ENCODE data around the gene SYTL1. TPM values are rescaled to one million over a fixed set of nuclear protein-coding genes. Genes with fewer than 3 reads are reported as not detected.

SYTL1 gene
- total and polyA plus RNA-seq, 9 of the 15 experiments (the other 6 are each of a cell fraction or from before 2014, with no cell fraction given): 0.04 to 9.3 (median 1.7) TPM

DNA sequence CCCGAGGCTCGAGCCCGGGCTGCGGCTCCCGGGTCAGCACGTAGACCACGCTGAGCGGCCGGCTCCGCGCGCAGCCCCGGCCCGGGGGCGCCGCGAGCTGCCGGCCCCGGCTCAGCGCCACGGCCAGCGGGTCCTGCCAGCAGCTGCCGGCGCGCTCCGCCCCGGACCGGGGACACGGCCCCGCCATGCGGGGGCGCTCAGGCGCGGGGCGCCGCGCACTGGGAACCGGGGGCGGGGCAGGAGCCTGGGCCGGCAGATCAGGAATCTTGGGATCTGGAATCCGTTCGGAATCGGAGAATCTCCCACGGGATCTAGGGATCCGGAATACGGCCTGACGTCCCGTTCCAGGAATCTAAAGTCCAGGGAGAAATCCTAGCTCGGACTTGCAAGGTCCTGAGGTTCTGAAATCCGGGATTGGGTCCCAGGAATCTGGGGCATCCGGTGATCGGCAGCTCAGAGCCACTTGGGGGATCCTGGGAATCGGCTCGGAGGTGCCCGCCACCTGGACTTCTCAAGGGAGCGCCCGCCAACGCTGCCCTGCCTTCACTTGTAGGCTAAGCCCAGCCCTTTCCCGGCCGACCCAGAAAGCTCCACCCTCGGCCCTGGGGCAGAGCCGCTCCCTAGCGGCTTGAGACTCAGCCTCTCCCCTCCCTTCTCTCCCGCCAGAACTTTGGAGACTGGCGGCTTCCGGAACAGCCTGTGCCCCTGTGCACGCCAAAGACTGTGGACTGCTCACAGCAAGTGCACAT lies 24.8 kb downstream of the SYTL1 start, which contains the start of gene MAP3K6 (continued):
- TF ChIP-seq DIDO1 (tag; IDR thresholded peaks at IDR 0.05; ENCODE audit: low read depth): no peak
- TF ChIP-seq MLLT1 (IDR thresholded peaks at IDR 0.05): no peak
- TF ChIP-seq, protein P1, sequence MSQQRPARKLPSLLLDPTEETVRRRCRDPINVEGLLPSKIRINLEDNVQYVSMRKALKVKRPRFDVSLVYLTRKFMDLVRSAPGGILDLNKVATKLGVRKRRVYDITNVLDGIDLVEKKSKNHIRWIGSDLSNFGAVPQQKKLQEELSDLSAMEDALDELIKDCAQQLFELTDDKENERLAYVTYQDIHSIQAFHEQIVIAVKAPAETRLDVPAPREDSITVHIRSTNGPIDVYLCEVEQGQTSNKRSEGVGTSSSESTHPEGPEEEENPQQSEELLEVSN (IDR thresholded peaks at IDR 0.05; ENCODE audit: borderline replicate concordance in 1 of 2, extremely low read depth in 1 of 2, insufficient read depth in 1 of 2, insufficient read length in 1 of 2, low read depth in 1 of 2, low read length in 1 of 2, poor library complexity in 1 of 2, severe bottlenecking in 1 of 2): peak; percentile 49 to 72
- TF ChIP-seq TFAP4 (CRISPR knock-in tag; IDR thresholded peaks at IDR 0.05; ENCODE audit: borderline replicate concordance): peak; percentile 69
- no peak for TF ChIP-seq ZFP1 (CRISPR knock-in tag; IDR thresholded peaks at IDR 0.05)
- no peak for TF ChIP-seq CHD2 (IDR thresholded peaks at IDR 0.05; ENCODE audit: low read depth, low read length)
- TF ChIP-seq PKNOX1 (IDR thresholded peaks at IDR 0.05): no peak
- no peak for TF ChIP-seq ATF1 (CRISPR knock-in tag; IDR thresholded peaks at IDR 0.05)
- TF ChIP-seq ATF1 (tag; IDR thresholded peaks at IDR 0.05): no peak
- TF ChIP-seq YBX1 (IDR thresholded peaks at IDR 0.05): no peak
- TF ChIP-seq SMARCB1 (IDR thresholded peaks at IDR 0.05; ENCODE audit: insufficient read length, low read depth): no peak
- TF ChIP-seq, protein P2, sequence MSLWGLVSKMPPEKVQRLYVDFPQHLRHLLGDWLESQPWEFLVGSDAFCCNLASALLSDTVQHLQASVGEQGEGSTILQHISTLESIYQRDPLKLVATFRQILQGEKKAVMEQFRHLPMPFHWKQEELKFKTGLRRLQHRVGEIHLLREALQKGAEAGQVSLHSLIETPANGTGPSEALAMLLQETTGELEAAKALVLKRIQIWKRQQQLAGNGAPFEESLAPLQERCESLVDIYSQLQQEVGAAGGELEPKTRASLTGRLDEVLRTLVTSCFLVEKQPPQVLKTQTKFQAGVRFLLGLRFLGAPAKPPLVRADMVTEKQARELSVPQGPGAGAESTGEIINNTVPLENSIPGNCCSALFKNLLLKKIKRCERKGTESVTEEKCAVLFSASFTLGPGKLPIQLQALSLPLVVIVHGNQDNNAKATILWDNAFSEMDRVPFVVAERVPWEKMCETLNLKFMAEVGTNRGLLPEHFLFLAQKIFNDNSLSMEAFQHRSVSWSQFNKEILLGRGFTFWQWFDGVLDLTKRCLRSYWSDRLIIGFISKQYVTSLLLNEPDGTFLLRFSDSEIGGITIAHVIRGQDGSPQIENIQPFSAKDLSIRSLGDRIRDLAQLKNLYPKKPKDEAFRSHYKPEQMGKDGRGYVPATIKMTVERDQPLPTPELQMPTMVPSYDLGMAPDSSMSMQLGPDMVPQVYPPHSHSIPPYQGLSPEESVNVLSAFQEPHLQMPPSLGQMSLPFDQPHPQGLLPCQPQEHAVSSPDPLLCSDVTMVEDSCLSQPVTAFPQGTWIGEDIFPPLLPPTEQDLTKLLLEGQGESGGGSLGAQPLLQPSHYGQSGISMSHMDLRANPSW (CRISPR knock-in tag; IDR thresholded peaks at IDR 0.05): peak; percentile 64; the same call in 1 of the 2 replicates
- no peak for TF ChIP-seq ZNF184 (CRISPR knock-in tag; IDR thresholded peaks at IDR 0.05)

Measured in K562 (cell line).